HuH-7.5 (cell line): ENCODE measurements around the gene DLGAP1.
"Not testable (repeated sequence)": the region's sequence is repeated elsewhere in the genome, so short reads cannot be mapped to it uniquely, and the experiment has no call there.

Source experiments
- DNase-seq: peaks from one replicate; pipeline ENCODE4 v3.0.0; 2011; ENCODE audit warnings: low spot score

DLGAP1 gene

DNA sequence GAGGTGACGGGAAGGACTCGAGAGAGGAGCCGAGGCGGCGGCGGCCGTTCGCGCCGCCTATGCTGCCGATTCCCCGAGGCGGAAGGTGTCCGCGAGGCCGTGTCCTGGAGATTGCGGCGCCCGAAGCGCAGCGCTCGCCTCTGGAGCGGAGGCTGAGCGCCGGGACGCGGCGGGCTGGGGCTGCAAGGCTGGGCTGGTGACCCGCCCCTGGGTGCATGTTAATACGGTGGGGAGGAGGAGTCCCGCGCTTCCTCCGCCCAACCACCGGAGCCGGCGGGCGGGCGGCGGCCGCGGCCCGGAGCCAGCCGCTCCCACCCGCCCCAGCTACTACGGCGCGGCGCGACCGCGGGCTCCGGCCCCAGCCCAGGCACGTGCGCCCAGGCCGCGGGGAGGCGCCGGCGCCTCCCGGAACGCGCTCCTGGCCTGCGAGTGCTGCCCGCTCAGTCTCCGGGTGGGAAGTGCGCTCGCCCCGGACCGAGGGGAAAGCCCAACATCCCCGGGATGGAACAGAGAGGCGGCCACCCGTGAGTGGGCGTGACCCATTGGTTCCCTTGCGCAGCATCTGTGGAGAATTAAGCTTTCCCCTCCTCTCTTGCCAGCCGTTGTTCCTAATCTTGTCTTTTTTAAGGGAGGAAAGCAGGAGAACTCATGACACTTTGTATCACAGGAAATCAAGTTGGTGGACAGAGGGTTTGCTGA is at the start of gene DLGAP1:
TSS of gene DLGAP1 (minus strand) at position 195 of the 699 bp plus-strand sequence.
- no peak for DNase-seq

DNA sequence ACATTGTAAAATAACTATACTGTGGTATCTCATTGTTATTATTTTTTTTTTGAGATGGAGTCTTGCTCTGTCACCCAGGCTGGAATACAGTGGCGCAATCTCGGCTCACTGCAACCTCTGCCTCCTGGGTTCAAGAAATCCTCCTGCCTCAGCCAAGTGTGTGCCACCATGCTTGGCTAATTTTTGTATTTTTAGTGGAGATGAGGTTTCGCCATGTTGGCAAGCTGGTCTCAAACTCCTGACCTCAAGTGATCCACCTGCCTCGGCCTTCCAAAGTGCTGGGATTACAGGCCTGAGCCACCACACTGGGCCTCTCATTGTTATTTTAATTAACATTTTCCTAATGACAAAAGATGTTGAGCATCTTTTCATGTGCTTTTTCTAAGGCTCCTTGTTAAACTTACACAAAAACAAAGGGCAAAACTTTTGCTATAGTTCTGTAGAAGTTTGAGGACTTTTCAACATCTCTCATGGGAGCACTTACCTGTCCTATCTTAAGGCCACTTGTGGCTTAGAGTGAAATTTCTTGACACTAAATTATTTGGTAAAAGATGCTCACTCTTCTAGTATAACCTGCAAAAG is 39.7 kb upstream of the DLGAP1 start:
- not testable (repeated sequence) for DNase-seq

DNA sequence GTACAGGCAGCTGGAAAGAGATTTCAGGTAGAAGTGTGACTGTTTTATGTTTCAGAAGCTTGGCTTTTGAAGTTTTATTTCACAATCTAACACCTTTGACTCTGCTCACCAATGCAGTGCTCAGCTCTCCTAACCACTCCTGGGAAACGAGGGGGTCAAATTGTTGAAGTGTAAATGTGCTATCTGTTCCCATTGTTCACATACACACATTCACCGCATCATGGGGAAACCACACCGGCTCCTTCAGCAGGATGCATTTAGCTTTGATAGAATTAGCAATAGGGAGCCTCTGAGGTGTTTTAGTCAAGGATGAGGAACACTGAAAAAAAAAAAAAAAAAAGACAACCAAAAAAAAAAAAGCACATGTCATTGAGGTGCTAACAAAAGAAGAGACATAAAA is 13.4 kb upstream of the DLGAP1 start:
- DNase-seq: no peak

GRCh38 chr18:4454537-4455112 is 482 bp downstream of the DLGAP1 start:
- no peak for DNase-seq

- DNase-seq: no peak
These were observed 1.1 kb downstream of the DLGAP1 start for GRCh38 chr18:4453874-4454536.

GRCh38 chr18:4453567-4453873 is 1.6 kb downstream of the DLGAP1 start:
- DNase-seq: no peak

- no peak for DNase-seq
These were observed 4.9 kb downstream of the DLGAP1 start for GRCh38 chr18:4450065-4450658.

DNA sequence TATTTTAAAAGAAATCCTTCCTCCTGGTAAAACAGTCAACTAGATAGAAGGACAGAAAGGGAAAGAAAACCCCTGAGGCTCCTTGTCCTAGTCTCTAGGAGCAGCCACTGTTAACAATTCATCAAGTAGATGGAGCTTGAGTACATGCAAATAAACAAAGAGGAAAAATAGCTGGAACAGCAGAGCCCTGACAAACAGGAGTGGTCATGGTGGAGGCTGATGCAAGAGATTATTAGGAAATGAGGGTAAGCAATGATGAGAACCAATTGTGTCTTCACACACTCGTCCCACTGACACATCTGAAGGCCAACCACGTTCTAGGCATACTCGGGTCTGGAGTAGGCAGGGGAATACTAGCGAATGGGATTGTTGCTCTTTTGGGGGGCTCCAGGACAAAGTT is 9.2 kb downstream of the DLGAP1 start:
- no peak for DNase-seq

- DNase-seq: no peak
These were observed 10.8 kb downstream of the DLGAP1 start for GRCh38 chr18:4444306-4444705.

DNA sequence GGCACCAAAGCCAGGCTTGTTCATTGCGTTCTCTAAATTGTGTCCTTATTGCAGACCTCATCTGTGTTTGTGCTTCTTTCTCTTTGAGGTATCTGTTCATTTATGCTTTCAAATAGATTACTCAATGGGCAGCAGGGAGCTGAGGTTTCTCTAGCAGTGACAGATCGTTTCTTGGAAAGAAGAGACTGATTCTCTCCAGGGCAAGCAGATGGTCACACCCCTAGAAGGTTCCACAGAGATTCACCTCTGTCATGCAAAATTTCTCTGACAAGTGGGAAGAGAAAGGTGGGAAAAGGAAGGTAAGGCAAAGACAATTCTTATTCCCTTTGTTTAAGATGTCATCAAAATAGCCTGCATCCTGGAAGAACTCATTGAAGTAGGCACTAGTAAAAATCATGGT is 14.0 kb downstream of the DLGAP1 start:
- DNase-seq: no peak

DNA sequence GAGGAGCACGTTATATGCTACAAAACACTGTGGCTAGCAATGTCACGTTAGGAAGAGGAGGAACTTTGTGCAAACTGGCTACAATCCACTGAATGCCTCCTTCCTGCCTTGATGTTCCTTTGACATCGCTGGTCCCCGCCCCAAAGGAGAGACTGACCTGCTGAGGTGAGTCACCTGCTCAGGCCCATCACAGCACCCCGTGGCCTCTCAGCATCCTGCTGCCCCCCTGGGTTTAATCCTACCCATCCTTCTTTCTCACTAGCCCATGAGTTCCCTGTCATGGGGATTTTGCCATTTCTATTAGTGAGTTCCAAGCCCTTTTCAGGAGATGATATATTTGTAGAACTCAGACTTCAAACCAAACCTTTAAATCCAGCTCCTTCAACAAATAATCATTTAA is 16.2 kb downstream of the DLGAP1 start:
- no peak for DNase-seq

- no peak for DNase-seq
These were observed 21.4 kb downstream of the DLGAP1 start for GRCh38 chr18:4433717-4434116.

GRCh38 chr18:4430836-4431235 is 24.3 kb downstream of the DLGAP1 start:
- DNase-seq: no peak

DNA sequence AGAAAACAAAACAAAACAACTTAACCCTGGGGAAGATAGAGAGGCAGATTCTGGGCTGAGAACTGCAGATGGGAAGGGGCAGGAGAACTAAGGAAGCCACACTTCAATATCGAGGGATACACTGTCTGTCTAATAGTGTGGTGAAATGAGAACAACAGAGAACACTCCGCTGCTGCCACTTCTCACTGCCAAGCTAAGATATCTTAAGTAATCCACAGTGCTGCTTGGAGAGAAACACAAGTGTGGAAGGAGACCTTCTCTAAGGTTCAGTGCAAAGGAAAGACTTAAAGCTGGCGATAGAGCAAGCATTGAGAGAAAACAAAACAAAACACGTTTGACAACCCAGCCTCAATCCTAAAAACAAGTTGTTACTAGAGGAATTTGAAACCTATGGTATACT is 37.4 kb downstream of the DLGAP1 start:
- no peak for DNase-seq

DNA sequence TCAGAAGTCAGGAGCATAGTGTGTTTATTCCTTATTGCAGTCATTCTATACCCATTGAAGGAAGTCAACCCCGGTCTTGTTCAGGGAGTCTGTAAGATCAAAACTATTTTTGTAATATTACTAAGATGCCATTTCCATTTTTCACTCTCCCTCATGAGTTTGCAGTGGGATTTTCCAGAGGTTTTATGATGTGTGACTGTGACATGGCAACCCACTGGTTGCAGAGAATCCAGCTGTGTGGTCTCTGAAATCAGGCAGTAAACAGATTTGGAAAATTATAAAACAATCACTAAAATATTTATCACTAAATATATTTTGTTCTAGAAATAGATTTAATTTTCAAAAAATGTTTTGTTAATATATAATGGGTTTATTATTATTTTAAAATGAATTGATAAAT is 38.1 kb downstream of the DLGAP1 start:
- no peak for DNase-seq

- no peak for DNase-seq
These were observed 42.8 kb downstream of the DLGAP1 start for GRCh38 chr18:4412286-4412685.

- DNase-seq: no peak
These were observed 48.3 kb downstream of the DLGAP1 start for GRCh38 chr18:4406856-4407255.

DNA sequence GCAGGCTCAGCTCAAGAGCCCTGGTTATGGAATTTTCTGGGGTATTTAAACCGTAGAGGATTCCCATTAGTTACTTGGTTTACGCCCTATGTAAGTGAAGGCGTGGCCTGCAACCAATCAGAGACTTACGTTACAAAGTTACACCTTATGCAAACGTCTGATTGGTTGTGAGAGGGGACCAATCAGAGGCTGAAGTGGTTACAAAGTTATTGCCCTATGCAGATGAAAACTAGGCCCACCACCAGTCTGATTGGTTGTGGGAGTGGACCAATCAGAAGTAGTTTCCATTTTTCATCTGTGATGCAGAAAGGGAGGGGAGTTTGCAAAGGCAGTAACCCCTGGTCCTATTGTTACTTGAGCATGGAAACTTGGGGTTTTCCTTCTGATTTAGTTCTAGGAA is 49.1 kb downstream of the DLGAP1 start:
- DNase-seq: no peak

DNA sequence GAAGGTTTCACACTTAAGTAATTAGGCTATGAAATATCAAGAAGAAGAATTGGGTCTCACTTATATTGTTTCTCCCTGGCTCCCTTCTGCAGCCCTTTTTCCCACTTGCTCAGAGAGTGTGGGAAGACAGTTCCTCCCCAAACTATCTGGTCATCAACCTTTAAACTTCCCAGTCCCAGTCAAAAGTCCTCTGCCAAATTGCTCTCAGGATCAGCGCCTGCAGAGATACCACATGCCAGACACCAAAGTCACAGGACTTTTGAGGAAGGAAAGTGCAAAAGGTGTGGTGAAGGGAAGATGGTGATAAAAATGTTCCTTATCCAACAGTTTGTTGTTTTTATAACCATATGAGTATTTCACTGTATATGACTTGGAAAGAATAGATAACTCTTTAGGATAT is 51.3 kb downstream of the DLGAP1 start:
- DNase-seq: no peak

- DNase-seq: no peak
These were observed 54.2 kb downstream of the DLGAP1 start for GRCh38 chr18:4400911-4401310.

- DNase-seq: no peak
These were observed 55.2 kb downstream of the DLGAP1 start for GRCh38 chr18:4399929-4400328.

DNA sequence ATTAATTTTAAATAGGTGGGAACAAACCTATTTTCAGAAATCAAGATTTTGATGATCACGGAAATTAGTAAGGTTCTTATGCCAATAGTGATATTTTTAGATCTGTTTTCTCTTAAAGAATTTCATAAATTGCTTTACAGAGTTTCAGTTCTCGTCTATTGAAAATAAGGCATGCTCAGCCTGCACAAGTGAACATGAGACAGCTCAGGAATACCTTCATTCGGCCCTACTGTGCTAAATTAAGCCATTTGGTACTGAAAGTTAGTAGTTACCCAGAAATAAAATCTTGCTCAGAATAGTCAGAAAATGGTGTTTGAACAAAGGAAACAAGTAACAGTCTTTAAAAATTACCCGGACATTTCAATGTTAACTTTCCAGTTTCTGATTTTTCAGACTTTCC is 60.4 kb downstream of the DLGAP1 start:
- DNase-seq: no peak

GRCh38 chr18:4391859-4392258 is 63.2 kb downstream of the DLGAP1 start:
- DNase-seq: no peak
